AG09309 (cell line): ENCODE data around the gene USP28.
"Not testable (repeated sequence)": the region's sequence is repeated elsewhere in the genome, so short reads cannot be mapped to it uniquely, and the experiment has no call there.

Experiments
- DNase-seq: peaks from one replicate; pipeline ENCODE4 v3.0.0-alpha.2; 2010; ENCODE audit warnings: low read depth
- H3K4me3 ChIP-seq: 2 replicates; pipeline ENCODE4 v1.5.1; 2011; ENCODE audit warnings: mild to moderate bottlenecking, low read depth, low read length, moderate library complexity; ENCODE audit not compliant: control insufficient read depth
- TF ChIP-seq, protein P1 (sequence below): IDR thresholded peaks from 2 replicates; pipeline ENCODE4 v1.5.1; 2011; ENCODE audit warnings: mild to moderate bottlenecking, low read depth, low read length, inconsistent platforms; ENCODE audit not compliant: insufficient read depth, control insufficient read depth; ENCODE audit errors: missing control alignments

The USP28 gene

DNA sequence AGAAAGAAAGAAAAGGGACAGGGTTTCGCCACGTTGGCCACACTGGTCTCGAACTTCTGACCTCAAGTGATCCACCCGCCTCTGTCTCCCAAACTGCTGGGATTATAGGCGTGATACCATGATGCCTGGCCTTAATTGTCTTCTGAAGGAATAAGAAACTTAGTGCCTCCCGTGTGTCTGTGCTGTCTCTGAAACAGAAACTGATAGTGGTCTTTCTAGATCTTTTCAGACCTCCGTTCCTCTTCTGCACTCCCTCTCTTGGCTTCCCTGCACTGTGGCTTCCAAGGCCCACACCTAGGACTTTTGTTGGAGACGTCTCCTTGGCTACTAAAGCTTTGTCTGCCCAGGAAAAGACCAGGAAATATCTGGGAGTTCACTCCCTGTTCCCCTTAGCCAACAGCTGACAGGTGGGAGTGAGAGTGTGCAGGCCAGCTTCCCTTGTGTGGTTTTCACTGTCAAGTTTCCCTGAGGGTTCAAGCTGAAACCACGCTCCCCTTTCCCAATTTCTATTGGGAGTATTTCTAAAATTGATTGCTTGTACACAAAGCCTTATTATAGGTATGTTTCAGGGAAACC, 19.1 kb upstream of the USP28 start:
- no peak for DNase-seq
- TF ChIP-seq, protein P1, sequence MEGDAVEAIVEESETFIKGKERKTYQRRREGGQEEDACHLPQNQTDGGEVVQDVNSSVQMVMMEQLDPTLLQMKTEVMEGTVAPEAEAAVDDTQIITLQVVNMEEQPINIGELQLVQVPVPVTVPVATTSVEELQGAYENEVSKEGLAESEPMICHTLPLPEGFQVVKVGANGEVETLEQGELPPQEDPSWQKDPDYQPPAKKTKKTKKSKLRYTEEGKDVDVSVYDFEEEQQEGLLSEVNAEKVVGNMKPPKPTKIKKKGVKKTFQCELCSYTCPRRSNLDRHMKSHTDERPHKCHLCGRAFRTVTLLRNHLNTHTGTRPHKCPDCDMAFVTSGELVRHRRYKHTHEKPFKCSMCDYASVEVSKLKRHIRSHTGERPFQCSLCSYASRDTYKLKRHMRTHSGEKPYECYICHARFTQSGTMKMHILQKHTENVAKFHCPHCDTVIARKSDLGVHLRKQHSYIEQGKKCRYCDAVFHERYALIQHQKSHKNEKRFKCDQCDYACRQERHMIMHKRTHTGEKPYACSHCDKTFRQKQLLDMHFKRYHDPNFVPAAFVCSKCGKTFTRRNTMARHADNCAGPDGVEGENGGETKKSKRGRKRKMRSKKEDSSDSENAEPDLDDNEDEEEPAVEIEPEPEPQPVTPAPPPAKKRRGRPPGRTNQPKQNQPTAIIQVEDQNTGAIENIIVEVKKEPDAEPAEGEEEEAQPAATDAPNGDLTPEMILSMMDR = no peak
- no peak overlapping the region for H3K4me3 ChIP-seq

- no peak overlapping the region for H3K4me3 ChIP-seq
- TF ChIP-seq, protein P1 = no peak
- no peak for DNase-seq
Measured at GRCh38 chr11:113888848-113889247, 13.5 kb upstream of the USP28 start.

GRCh38 chr11:113885897-113886296, 10.5 kb upstream of the USP28 start:
- TF ChIP-seq, protein P1 = no peak
- no peak overlapping the region for H3K4me3 ChIP-seq
- no peak for DNase-seq

DNA sequence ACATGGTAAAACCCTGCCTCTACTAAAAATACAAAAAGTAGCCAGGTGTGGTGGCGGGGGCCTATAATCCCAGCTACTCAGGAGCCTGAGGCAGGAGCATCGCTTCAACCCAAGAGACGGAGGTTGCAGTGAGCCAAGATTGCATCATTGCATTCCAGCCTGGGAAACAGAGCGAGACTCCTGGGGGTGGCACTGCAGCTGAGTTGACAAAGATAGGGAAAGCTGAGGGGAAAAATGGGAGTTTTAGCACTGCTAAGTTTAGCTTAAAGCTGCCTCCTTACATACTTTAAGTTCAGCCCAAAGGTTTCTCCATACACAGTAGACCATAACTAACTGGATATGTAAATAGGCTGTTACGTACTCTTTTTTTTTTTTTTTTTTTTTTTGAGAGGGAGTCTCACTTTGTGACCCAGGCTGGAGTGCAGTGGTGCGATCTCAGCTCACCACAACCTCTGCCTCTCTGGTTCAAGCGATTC, 9.0 kb upstream of the USP28 start:
- no peak overlapping the region for H3K4me3 ChIP-seq
- DNase-seq = no peak
- TF ChIP-seq, protein P1 = no peak

- TF ChIP-seq, protein P1 = no peak
- no peak for DNase-seq
- no peak overlapping the region for H3K4me3 ChIP-seq
Measured at GRCh38 chr11:113881856-113882255, 6.5 kb upstream of the USP28 start.

GRCh38 chr11:113880971-113881370, 5.6 kb upstream of the USP28 start:
- TF ChIP-seq, protein P1 = no peak
- no peak overlapping the region for H3K4me3 ChIP-seq
- no peak for DNase-seq

DNA sequence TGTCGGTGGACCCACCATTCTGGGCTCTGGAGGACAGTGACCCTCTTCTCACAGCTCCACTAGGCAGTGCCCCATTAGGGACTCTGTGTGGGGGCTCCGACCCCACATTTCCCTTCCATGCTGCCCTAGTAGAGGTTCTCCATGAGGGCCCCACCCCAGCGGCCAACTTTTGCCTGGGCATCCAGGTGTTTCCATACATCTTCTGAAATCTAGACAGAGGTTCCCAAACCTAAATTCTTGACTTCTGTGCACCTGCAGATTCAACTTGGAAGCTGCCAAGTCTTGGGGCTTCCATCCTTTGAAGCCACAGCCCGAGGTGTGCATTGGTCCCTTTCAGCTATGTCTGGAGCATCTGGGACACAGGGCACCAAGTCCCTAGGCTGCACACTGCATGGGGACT, 4.1 kb upstream of the USP28 start:
- not testable (repeated sequence) for DNase-seq, H3K4me3 ChIP-seq
